Inferior parietal cortex (tissue), 1 donor: ENCODE results near the gene AKNAD1.

ENCODE experiments used
- DNase-seq: peaks from one replicate; pipeline ENCODE4 v3.0.0-alpha.2; 2016; ENCODE audit errors: extremely low spot score

AKNAD1 gene

GRCh38 chr1:108862698-108863477, 6.0 kb upstream of the AKNAD1 start:
- DNase-seq: no peak

GRCh38 chr1:108862017-108862610, 5.2 kb upstream of the AKNAD1 start:
- DNase-seq: no peak

- DNase-seq: no peak
Measured at GRCh38 chr1:108861566-108861965, 4.7 kb upstream of the AKNAD1 start.

- no peak for DNase-seq
Measured at GRCh38 chr1:108860190-108860907, 3.5 kb upstream of the AKNAD1 start.

GRCh38 chr1:108858230-108858950, 1.5 kb upstream of the AKNAD1 start:
- no peak for DNase-seq

- no peak for DNase-seq
Measured at GRCh38 chr1:108854221-108855019, 2.5 kb downstream of the AKNAD1 start.

GRCh38 chr1:108852221-108852975, 4.5 kb downstream of the AKNAD1 start:
- peak; percentile 42 for DNase-seq

- DNase-seq: no peak
Measured at GRCh38 chr1:108851567-108851966, 5.3 kb downstream of the AKNAD1 start.

- no peak for DNase-seq
Measured at GRCh38 chr1:108850929-108851328, 6.0 kb downstream of the AKNAD1 start.

- DNase-seq: no peak
Measured at GRCh38 chr1:108848806-108849205, 8.1 kb downstream of the AKNAD1 start.

GRCh38 chr1:108847494-108847893, 9.4 kb downstream of the AKNAD1 start:
- DNase-seq: no peak

- no peak for DNase-seq
Measured at GRCh38 chr1:108845991-108846390, 10.9 kb downstream of the AKNAD1 start.

GRCh38 chr1:108845446-108845845, 11.4 kb downstream of the AKNAD1 start:
- no peak for DNase-seq

- no peak for DNase-seq
Measured at GRCh38 chr1:108843390-108844137, 13.3 kb downstream of the AKNAD1 start.

GRCh38 chr1:108842525-108843181, 14.2 kb downstream of the AKNAD1 start:
- DNase-seq: no peak

GRCh38 chr1:108841703-108842102, 15.2 kb downstream of the AKNAD1 start:
- DNase-seq: no peak

- no peak for DNase-seq
Measured at GRCh38 chr1:108832929-108833328, 24.0 kb downstream of the AKNAD1 start.

- DNase-seq: no peak
Measured at GRCh38 chr1:108831225-108831624, 25.7 kb downstream of the AKNAD1 start.
